LoVo (cell line): Measurements from ENCODE around the gene GNAS.

ENCODE experiments used
- DNase-seq: peaks from one replicate; pipeline ENCODE4 v3.0.0-alpha.2; 2016; ENCODE audit warnings: low spot score

GNAS gene

GRCh38 chr20:58882704-58883089, 30.2 kb downstream of the GNAS start:
- DNase-seq: no peak

GRCh38 chr20:58883241-58883691, 30.8 kb downstream of the GNAS start:
- DNase-seq: no peak

DNA sequence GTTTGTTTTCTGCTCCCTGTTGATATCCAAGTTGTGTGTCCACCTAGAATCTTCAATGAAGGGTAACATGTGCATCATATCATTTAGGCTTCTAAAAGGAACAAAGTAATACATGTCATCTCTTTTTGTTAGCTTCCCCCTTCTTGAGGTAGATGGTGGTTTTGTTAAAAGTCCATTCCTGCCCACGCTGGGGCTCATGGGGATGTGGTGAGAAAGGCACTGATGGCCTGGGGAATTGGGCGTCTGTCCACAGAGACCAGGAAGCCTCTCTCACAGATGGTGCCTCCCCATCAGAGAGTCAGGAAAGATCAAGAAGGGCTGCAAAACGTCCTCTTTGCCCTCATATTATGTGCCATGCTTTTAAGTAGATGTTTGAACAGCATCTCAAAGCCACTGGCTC, 32.5 kb downstream of the GNAS start:
- no peak for DNase-seq

DNA sequence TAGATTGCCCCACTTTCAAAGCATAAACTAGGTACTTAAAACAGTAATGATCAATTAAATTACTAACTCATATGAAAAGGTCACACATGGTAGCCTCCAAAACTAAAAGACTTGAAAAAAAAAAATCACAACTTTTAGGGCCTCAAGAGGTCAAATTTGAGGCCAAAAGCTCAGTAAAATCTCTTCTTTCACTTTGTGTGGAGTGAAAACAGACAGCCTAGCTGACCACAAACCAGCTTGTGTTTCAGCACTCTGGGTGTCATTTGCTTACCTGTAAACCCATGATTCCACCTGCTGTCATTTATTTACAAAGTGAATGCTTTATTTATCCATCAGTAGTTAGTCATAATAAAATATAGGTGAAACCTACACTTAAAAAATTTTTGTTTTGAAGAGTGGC, 34.0 kb downstream of the GNAS start:
- DNase-seq: no peak

DNA sequence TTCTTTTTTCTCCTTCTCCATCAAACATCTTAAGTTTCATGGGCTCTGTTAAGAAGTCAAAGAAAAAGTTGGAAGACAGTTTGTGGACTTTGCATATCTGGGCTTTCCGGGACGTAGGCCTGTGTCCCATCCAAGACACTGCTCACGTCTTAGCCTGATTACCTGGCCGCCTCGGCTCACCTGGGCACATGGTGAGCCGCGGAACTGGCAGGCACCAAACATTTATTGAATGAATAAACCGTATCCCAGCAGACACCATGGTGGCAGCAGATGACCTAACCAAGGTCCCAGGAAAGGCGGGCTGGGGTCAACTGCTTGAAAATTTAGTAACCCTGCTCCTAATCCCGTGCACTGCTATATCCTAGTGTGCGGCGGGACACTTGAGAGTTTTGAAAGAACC, 35.6 kb downstream of the GNAS start:
- DNase-seq: no peak

DNA sequence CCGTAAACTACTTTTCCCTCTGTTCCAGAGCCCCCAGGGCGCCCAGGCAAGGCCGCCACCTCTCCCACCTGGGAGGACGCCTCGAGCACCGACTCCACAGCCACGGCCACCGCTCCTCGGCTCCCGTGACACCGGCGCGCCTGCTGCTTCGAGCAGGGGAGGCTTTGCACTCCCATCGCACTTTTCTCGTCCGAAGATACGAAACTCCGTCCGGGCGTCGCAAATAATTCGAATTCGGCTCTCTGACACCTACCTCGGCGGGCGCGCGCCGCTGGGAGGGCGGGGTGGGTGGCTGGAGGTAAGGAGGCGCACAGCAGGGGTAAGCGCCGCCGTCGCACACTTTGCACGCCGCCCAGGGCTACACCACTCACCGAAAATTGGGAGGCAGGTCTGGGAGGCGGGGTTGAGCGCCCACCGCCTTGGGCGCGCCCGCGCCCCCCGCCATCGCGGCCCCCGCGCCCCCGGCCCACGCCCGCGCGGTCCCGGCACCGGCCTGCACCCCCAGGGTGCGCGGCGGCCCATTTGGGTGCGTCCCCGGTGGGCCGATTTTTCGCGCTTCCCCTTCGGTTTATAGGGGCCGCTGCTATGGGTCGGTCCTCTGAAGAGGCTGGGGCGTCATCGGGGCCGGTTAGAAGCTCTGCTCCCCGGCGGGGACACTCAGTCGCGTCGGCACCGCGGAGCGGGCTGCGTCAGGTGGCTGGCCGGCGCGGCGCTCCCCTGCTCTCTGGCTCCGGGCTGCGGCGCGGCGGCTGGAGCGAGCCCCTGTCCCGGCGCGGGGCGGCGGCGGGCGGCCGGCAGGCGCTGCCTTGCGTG, 36.2 kb downstream of the GNAS start:
- no peak for DNase-seq

DNA sequence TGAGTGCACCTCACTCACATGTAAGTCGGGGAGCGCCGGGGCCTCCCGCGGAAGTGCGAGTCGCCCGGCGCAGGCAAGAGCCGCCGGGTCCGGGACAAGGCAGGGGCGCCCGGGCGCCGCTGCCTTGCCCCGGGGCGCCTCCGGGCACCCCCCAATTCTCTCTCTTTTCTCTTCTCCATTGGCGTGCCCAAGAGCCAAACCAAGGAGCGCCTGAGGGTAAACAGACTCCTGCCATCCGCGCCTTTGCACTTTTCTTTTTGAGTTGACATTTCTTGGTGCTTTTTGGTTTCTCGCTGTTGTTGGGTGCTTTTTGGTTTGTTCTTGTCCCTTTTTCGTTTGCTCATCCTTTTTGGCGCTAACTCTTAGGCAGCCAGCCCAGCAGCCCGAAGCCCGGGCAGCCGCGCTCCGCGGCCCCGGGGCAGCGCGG, 36.8 kb downstream of the GNAS start:
- DNase-seq: no peak

- no peak for DNase-seq
These were observed 37.4 kb downstream of the GNAS start for GRCh38 chr20:58889798-58890517.

- DNase-seq: peak; percentile 41
These were observed 38.1 kb downstream of the GNAS start for GRCh38 chr20:58890518-58891085.

DNA sequence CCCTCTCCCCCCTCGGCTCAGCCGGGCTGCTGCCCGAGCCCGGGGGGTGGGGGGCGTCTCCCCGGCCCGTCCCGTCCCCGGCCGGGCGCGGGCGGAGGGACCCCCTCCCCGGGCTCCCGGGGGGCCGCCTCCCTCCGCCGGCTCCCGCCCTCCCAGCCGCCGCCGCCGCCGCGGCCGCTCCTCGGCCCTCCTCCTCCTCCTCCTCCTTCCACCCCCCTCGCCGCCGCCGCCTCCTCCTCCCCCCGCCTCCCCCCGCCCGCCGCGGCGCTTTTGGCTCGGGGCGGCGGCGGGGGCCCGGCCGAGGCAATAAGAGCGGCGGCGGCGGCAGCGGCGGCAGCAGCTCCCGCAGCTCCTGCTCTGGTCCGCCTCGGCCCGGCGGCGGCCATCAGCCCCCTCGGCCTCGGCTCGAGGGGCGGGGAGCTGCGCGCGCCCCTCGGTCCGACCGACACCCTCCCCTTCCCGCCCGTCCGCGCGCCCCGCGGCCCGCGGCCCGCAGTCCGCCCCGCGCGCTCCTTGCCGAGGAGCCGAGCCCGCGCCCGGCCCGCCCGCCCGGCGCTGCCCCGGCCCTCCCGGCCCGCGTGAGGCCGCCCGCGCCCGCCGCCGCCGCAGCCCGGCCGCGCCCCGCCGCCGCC, 38.7 kb downstream of the GNAS start:
- peak; percentile 60 for DNase-seq

- DNase-seq: peak; percentile 12
These were observed 39.2 kb downstream of the GNAS start for GRCh38 chr20:58891718-58892140.

DNA sequence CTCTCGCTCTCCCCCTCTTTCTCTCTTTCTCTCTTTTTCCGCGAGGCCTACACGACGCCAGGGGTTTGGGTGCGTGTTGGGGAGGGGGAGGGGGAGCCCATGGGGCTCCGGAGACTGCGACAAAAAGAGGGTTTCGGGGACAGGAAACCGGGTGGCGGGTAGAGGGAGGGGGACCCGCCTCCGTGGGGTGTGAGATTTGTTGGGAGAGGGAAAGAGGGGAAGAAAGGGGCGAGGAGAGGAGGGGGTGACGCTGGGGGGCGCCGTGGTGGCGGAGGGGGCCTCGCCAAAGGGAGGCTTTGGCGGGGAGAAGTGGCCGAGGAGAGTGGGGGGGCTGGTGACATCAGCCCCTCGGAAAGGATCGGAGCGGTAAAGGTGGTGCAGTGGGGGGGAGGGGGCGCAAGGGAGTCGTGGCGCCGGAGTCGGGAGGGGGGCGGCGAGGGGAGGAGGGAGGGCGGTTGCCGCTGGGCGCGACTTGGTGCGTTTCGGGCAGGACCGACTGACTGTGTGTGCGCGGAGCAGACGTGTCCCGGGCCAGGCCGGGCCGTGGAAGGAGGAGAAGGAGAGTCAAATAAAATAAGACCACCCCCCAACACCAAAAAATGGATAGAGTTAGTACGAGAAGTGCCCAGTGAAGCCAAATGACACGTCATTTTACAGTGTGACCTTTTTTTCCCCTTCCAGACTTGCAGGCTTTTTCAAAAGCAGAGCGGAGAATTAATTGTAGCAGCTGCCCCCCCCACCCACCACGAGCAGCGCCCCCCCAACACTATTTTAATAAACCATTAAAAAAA, 39.8 kb downstream of the GNAS start:
- DNase-seq: peak; percentile 52

GRCh38 chr20:58892932-58893224, 40.4 kb downstream of the GNAS start:
- DNase-seq: no peak

DNA sequence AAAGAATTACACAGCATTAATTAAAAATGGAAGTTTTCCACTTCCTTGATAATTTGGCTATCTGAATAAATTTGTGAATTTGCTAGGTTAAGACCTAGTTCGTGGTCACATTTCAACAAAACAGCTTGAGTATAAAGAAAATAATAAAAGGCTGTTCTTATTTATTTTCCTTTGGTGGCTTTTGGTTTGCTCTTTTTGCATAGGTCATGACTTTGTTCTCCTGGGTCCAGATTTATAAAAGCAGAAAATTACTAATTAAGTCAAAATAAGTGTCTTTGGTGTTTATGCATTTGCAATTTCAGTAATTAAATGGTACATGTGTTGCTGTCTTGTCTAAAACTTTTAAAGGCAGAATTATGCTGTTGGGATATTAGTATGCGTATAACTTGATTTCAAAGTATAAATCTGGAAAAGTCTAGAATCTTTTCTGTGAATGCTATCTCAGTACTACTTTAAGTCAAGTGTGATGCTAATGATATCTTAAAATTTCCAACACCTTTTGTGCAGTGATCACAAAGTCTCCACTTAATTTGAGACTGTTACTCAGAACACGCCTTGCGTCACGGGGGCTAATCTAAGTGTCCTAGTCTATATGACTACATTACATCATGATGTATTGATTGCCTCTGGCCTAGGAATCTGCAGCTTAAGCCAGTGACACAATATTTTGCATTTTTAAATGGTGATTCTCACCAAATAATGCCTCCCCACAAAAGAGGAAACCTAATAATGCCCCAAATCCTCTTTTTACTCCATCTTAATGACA, 41.0 kb downstream of the GNAS start:
- no peak for DNase-seq

DNA sequence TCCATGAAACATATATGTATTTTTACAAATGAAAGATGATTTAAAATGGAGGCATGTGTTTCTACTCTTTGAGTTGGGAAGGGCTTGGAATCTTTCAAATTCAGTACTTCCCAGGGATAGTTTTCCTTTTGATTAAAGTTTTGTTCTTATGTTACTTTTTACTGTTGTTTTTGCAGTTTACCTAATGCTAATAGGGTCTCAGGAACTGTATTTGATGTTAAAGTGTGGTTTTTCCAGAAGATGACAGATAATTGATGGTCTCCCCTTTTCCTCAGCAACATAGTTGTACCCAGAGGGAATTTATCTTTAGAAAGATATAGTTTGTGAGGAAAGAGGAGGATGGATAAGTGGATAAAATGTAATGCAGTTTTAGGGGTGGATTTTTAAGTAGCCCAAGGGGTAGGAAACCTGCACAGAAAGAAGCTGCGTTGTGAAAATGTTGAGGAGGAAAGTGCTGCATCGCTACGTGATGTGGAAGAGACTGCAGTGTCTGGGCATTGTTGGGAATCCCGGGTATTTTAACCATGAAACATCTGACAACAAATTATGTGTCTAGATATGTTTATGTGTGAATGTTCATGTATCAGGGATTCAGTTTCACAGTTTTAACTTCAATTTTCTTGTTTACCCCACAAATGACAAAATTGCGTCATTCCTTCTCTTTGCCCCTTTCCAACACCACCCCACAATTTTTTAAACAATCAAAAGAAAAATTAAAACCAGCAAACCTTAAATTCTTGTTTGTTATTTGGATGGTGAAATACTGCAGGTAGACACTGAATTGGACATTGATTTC, 42.3 kb downstream of the GNAS start:
- DNase-seq: no peak

DNA sequence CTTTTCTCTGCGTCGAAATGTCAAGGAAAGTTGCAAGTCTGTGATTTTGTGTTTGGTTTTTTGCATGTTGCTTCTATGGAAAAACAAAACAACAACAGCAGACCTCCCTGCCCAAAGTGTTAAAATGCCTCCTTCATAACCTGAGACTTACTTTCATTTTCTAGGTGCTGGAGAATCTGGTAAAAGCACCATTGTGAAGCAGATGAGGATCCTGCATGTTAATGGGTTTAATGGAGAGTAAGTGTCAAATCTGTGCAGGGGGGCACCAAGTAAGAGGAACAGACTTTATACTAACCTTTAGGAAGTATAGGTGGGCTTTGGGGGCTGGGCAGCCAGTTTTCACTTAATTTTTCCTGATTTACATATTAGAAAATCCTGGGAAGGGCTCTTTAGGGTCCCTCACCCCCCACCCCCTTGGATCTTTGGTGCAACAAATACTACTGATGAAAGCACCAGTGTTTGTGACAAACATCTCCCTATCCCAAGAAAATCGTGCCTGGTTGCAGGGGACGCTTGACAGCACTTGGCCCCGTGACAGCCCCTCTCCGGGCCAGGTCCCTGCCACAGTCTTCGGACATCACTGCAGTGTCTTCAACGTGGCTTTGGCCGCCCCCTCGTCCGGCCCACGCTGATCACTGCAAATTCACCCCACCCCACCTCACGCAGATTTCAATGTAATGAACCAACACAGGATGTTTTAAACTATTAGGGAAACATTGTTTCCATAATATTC, 43.1 kb downstream of the GNAS start:
- no peak for DNase-seq

- no peak for DNase-seq
These were observed 44.3 kb downstream of the GNAS start for GRCh38 chr20:58896820-58897219.

DNA sequence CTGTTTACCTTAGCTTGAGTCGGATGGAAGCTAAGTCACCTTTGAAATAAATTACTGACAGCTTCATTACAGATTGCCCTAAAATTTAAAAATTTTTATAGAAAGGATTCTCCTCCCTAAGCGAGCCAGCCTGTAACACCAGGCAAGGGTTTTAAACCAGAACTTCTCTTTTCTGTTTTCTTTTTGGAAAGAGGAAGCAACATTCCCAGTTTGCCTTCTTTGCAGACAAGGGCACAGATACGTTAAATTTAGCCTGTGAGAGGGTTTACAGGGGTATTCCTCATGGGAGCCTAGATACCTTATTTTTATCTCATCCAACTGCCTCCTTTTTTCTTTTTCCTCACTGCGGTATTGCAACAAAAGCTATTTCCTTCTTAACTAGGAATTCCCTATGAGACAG, 45.0 kb downstream of the GNAS start:
- DNase-seq: no peak

GRCh38 chr20:58898629-58899408, 46.3 kb downstream of the GNAS start:
- no peak for DNase-seq
